GM13977 (cell line): ENCODE data around the gene SLFN13.

ENCODE experiments used
- DNase-seq: peaks from one replicate; pipeline ENCODE4 v3.0.0; 2012; ENCODE audit warnings: low spot score
- CTCF ChIP-seq: IDR thresholded peaks from 2 replicates; pipeline ENCODE4 v1.5.1; 2012; ENCODE audit warnings: mild to moderate bottlenecking, control low read depth; ENCODE audit not compliant: insufficient read depth; ENCODE audit errors: extremely low read depth, missing control alignments
- in situ Hi-C: fragments of 300-500 bp; cut with MboI; formaldehyde crosslinking; loops from one replicate; pipeline ENCODE4 v1.12.0; 2022; ENCODE audit warnings: low sequenced_read_pairs, low pct_unique_long_range_greater_than_20kb, mixed read lengths, inconsistent platforms; ENCODE audit not compliant: unreplicated experiment

SLFN13 gene

GRCh38 chr17:35387496-35387895 lies 61.1 kb downstream of the SLFN13 start:
- no peak for DNase-seq
- TF ChIP-seq CTCF, result no peak
- in situ Hi-C loops, result no loop called here
